MG63 (cell line): ENCODE results near the gene ERICH2. TPM values are rescaled to one million over a fixed set of nuclear protein-coding genes. Genes with fewer than 3 reads are reported as not detected.
"Not testable (repeated sequence)": the region's sequence is repeated elsewhere in the genome, so short reads cannot be mapped to it uniquely, and the experiment has no call there.

ENCODE experiments used
- DNase-seq: peaks from one replicate; pipeline ENCODE4 v3.0.0-alpha.2; 2020
- H3K27me3 ChIP-seq: fragments of 250-450 bp; sonication (Bioruptor Pico); 2 replicates; pipeline ENCODE4 v1.5.1; 2020; ENCODE audit warnings: mild to moderate bottlenecking, moderate library complexity
- H3K36me3 ChIP-seq: fragments of 250-450 bp; sonication (Bioruptor Pico); 2 replicates; pipeline ENCODE4 v1.5.1; 2020; ENCODE audit warnings: mild to moderate bottlenecking, moderate library complexity
- H3K4me3 ChIP-seq: fragments of 250-450 bp; sonication (Bioruptor Pico); 2 replicates; pipeline ENCODE4 v1.5.1; 2020; ENCODE audit warnings: mild to moderate bottlenecking, moderate library complexity
- H3K9me3 ChIP-seq: fragments of 250-450 bp; sonication (Bioruptor Pico); 2 replicates; pipeline ENCODE4 v1.5.1; 2020; ENCODE audit warnings: mild to moderate bottlenecking, moderate library complexity
- total RNA-seq: library from RNA; depleted of rRNA; stranded (reverse); fragments of >200 nt; shearing (Covaris generic); gene quantifications from 2 replicates; pipeline ENCODE4 v1.2.3, GENCODE V29; 2014; ENCODE audit warnings: low replicate concordance; rRNA removed

Gene ERICH2, protein sequence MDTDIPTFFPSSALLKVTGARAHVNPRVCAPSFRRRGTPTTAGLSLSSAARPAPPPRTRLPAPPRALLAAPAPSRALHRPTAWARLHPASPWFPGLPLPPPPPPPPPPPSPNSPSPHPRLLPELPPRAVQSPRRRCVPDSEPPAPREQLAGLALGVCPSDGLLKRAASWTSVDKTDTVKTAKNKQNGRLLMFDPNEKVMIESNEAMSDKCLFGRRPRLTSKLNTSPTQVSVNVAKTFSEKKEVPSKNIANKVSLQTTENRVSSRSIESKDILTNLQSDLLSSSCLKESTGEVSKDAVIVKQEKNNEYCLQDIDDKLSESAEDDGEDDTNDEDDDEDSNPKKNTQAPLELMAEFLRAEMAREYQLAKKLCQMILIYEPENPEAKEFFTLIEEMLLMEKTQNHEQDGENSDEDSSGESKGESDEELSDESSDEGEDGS
- total RNA-seq, result 1.5 TPM in 1 of 2 replicates, not detected in the other

DNA sequence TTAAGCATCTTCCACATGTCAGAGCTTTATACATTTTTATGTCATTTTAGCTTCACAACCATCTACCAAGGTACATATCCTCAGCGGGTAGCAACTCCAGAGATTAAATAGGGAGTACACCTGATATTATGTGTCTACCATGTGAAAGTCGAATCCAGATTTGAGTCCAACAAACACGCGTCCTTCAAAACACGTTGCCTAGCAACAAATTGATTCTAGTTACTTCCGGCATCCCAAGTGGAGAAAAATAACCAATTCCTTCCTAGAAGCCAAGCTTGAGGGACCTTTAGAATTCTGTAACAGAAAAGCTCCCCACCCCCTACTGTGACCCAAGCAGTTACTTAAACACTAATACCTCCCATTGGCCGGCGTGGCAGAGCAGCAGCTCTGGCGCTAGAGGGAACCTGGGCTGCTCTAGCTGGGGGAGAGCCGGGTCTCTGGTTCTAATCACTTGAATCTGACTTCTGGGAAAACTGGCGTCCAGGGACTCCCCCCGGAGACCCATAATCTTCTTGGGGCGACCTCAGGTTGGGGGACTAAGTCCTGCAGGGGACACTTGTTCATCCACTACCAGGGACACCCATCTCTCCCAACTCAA, at the start of gene ERICH2:
ERICH2 (plus strand) TSS at position 371 of the 598 bp plus-strand sequence. CDS start 304 bp downstream, outside the sequence.
- Histone ChIP-seq H3K9me3 (no peaks in the 10 kb centered on the region), H3K27me3 (peaks cover 5% of the 10 kb centered on the region; the same call in 1 of the 2 replicates), H3K36me3 (no peaks in the 10 kb centered on the region), H3K4me3 (peak within 1 kb of the TSS; percentile 78)
- peak; percentile 65 for DNase-seq

DNA sequence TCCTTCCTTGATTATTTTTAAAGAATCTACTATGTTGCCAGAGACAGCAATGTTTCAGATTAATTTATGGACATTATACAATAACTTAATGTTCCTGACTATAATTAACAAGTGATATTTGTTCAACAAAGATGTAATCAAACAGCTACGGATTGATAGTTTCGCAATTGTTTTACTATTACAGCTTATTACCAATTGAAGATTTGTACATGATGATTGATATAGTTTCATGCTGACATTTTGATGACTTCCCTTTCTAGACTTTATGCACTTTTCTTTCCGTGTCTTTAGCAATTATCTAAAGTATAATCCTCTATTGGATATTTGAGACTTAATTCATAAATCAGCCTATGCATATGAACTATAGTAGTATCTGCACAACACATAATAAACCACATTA, 48.5 kb upstream of the ERICH2 start:
- no peaks in the 10 kb centered on the region for H3K9me3 ChIP-seq
- H3K4me3 ChIP-seq, result no peak overlapping the region
- DNase-seq, result no peak
- H3K27me3 ChIP-seq, result no peaks in the 10 kb centered on the region
- no peaks in the 10 kb centered on the region for H3K36me3 ChIP-seq

DNA sequence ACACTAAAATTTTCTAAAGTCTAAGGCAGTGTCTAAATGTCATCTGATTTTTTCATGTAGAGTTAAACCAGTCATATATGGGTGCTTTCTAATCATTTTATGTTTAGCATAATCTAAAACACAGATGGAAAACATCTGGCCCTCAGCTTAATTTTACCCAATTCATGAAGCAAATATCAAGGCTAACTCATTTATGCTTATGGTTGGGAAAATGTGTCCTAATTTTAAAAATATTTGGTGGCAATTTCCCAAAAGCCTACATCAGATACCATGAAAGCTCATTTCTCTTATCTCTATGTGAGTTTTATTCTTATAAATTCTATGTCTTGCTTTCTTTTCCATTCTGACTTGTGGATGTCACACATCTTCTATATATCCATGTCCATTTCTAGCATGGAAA, 47.9 kb upstream of the ERICH2 start:
- H3K4me3 ChIP-seq, result no peak overlapping the region
- no peak for DNase-seq
- no peaks in the 10 kb centered on the region for H3K36me3 ChIP-seq
- no peaks in the 10 kb centered on the region for H3K9me3 ChIP-seq
- H3K27me3 ChIP-seq, result no peaks in the 10 kb centered on the region

DNA sequence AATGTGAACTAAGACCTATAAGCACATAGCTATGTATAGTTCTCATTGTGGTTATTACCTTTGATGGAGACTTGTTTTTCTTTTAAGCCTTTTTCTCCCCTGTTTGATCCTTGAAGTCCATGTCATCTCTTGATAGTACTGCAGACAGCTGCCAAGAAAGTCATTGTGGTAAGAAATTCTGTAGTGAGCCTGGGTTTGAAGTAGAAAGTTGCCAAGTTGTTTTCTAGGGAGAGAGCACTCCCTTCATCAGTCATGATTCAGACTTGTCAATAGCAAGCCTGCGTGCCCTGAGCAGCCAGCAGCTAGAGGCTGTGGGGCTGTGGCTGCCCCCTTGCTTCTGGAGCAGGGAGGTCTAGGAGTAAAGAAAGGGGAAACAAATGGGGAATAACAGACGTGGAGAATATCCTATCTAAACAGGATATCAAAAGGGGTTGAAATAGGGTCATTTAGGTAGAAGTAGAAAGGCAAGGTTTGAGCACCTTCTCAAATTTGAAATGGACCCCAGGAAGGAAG, 46.7 kb upstream of the ERICH2 start:
- H3K36me3 ChIP-seq, result no peaks in the 10 kb centered on the region
- no peak overlapping the region for H3K4me3 ChIP-seq
- no peaks in the 10 kb centered on the region for H3K27me3 ChIP-seq
- peak; percentile 22 for DNase-seq
- no peaks in the 10 kb centered on the region for H3K9me3 ChIP-seq

DNA sequence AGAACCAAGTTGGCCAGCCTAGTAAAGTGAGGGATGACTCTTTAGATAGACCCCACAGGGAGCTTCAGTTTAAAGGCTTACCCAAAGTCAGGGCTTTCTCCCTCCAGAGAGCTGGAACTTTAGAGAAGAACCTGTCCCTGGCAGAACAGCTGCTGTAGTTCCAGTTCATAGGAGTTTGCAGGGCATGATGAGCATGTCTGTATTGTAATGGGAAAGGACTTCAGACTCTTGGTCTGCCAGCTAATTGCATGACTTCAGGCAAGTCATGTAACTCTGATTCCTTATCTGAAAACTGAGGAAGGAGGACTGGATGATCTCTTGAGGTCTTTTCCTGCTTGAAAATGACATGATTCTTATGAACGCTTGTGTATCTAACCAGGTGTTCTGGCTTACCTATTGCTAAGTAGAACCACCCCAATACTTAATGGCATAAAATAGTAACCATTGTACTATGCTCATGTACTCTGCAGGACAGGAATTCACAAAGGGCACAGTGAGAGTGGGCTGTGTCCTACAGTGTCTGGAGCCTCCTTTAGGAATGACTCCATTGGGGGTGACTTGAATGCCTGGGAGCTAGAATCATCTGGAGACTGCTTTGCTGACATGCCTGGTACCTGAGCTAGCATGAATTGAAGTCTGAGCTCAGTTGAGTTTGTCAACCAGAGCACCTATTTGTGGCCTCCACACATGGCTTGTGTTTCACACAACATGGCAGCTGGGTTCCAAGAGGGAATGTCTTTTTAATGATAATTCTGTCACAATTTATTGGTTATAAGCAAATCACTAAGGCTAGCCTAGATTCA, 36.2 kb upstream of the ERICH2 start:
- DNase-seq, result no peak
- Histone ChIP-seq H3K27me3 (no peaks in the 10 kb centered on the region), H3K9me3 (no peaks in the 10 kb centered on the region)

DNA sequence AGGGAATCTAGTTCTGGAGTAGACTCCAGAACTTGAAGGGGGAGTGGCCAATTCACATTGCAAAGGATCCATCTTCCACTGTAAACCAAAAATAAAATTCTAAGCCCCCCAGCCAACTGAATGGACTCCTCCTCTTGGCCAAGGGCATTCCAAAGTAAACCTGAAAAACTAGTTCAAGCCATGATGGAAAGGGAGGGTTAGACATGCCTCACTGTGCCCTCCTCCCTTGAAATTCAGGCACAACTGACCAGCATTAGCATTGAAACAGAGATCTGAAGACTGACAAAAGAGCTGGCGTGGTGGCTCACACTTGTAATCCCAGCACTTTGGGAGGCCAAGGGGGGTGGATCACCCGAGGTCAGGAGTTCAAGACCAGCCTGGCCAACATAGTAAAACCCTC, 35.6 kb upstream of the ERICH2 start:
- H3K9me3 ChIP-seq, DNase-seq, H3K27me3 ChIP-seq, H3K4me3 ChIP-seq, H3K36me3 ChIP-seq: not testable (repeated sequence)

More for the DNA sequence above, 36.2 kb upstream of the ERICH2 start:
- H3K36me3 ChIP-seq, result no peaks in the 10 kb centered on the region
- no peak overlapping the region for H3K4me3 ChIP-seq

DNA sequence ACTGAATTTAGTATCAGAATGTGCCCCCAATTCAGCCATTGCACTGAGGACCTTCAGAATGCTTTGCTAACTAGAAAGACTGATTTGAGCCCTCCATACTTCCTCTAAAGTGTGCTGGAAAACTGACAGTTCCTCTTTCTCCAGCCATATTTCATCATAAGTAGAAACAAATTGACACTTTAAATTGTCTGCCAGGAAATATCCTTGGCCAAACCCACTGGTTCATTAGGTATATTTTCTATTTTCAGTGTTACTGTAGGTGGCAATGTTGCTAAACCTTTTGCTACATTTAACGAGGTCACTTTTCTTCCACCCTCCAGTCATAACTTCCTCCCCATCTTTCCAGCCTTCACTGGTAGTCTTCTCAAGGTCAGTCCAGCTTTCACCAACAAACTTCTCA, 33.5 kb upstream of the ERICH2 start:
- Histone ChIP-seq H3K4me3 (no peak overlapping the region), H3K27me3 (no peaks in the 10 kb centered on the region), H3K9me3 (no peaks in the 10 kb centered on the region), H3K36me3 (no peaks in the 10 kb centered on the region)
- no peak for DNase-seq

DNA sequence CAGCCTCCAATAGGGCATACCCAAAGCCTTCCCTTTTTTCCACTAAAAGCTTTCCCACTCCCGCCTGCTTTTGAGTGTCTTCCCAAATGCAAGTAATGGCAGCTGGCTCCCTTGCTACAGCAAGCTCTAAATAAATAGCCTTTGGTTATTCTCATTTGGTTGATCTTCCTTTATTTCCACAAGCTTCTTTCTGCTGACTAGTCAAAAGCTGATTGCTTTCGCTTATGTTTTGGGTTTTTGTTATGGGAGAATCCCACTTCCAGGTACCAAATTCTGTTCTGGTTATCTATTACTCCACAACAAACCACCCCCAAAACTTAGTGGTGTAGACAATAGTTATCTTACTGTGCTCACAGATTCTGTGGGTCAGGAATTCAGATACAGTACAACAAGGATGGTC, 32.8 kb upstream of the ERICH2 start:
- Histone ChIP-seq H3K27me3 (no peaks in the 10 kb centered on the region), H3K36me3 (no peaks in the 10 kb centered on the region), H3K4me3 (no peak overlapping the region), H3K9me3 (no peaks in the 10 kb centered on the region)
- no peak for DNase-seq

DNA sequence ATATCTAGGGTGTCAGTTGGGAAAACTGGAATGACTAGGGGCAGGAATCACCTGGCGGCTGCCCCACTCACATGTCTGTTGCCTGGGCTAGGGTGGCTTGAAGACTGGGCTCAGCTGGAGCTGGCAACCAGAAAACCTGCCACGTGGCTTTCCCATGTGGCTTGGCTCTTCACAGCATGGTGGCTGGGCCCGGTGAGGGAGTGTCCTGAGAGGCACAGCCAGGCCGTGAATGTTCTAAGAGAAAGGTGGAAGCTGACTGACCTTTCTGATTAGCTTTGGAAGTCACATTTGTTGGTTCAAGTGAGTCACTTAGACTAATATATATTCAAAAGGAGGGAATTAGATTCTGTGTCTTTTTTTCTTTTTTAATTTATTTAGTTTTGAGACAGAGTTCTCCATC, 32.4 kb upstream of the ERICH2 start:
- Histone ChIP-seq H3K27me3 (no peaks in the 10 kb centered on the region), H3K36me3 (no peaks in the 10 kb centered on the region)
- no peak for DNase-seq

DNA sequence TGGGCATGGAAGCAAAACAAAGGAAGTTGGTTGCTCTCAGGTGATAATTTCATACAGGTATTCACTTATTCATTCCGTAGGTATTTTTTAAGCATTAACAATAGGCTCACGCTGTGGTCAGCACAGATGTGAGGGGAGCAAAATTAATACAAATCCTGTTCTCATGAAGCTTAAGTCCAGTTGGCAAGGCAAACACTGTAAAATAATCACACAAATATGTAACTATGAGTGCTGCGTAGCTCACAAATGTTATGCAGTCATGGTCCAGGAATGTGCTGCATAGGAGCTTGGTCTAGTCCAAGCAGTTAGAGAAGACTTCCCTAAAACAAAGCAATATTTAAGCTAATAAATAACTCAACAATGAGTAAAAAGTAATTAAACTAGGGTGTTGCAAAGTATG, 31.1 kb upstream of the ERICH2 start:
- Histone ChIP-seq H3K4me3 (no peak overlapping the region), H3K9me3 (no peaks in the 10 kb centered on the region), H3K27me3 (no peaks in the 10 kb centered on the region), H3K36me3 (no peaks in the 10 kb centered on the region)
- peak; percentile 83 for DNase-seq

More for the DNA sequence above, 32.4 kb upstream of the ERICH2 start:
- no peak overlapping the region for H3K4me3 ChIP-seq
- no peaks in the 10 kb centered on the region for H3K9me3 ChIP-seq

DNA sequence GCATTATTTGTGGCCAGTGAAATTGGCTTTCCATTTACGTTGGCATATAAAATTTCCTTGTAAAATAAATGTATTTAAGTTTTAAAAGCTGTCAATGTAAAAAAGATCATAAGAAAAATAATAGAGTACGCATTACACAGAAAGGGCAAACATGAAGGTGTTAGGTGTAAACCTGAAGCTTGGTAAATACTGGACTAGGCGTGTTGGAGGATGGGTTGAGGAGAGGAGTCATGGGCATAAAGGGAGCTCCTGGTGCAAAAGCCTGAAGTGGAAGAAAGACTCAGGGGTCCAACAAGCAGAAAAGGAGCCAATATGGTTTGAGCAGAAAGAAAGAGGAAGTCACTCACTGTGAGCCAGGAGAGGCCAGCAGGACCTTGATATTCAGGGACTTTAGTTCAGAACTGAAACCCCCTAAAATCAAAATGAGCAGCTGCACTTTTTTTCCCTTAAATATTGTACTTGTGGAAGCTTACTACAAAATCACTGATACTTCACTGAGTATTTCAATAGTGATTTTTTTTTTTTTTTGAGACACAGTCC, 30.6 kb upstream of the ERICH2 start:
- no peak for DNase-seq
- H3K9me3 ChIP-seq, result no peaks in the 10 kb centered on the region
- no peak overlapping the region for H3K4me3 ChIP-seq
- H3K36me3 ChIP-seq, result no peaks in the 10 kb centered on the region
- no peaks in the 10 kb centered on the region for H3K27me3 ChIP-seq

DNA sequence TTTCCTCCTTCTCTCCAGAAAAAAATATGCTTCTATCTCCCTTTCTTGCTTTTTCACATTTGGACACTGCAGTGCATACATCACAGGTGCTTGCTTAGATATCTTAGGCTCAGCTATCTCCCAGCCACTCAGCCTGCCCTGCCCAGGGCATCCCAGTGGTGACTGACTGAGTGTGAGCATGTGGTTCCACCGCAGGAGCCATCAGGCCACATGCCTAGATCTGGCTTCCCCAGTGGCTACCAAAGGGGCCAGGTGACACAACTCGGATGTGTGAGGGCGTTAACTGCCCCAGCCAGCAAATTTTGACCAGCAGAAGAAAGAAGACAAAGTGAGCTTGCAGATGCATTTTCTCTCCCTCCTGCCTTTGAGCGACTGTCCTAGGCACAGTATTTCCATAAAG, 29.5 kb upstream of the ERICH2 start:
- DNase-seq, result no peak
- no peaks in the 10 kb centered on the region for H3K9me3 ChIP-seq
- no peaks in the 10 kb centered on the region for H3K36me3 ChIP-seq
- H3K4me3 ChIP-seq, result no peak overlapping the region
- no peaks in the 10 kb centered on the region for H3K27me3 ChIP-seq

DNA sequence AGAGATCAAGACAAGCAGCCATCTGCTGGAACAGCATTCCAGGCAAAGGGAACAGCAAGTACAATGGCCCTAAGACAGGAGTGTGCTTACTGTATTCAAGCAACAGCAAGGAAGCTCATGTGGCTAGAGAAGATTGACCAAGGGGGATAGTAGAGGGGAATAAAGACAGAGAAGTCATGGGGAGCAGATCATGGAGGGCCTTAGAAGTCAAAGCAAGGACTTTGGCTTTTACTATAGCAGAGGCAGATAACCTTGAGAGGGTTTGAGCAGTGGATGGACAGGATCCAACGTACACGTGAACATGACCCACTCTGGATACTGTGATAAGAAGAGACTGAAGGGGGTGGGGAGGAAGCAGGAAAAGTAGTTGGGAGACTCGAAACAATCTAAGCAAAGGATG, 28.2 kb upstream of the ERICH2 start:
- no peaks in the 10 kb centered on the region for H3K36me3 ChIP-seq
- H3K4me3 ChIP-seq, result no peak overlapping the region
- H3K27me3 ChIP-seq, result no peaks in the 10 kb centered on the region
- no peak for DNase-seq
- H3K9me3 ChIP-seq, result no peaks in the 10 kb centered on the region

DNA sequence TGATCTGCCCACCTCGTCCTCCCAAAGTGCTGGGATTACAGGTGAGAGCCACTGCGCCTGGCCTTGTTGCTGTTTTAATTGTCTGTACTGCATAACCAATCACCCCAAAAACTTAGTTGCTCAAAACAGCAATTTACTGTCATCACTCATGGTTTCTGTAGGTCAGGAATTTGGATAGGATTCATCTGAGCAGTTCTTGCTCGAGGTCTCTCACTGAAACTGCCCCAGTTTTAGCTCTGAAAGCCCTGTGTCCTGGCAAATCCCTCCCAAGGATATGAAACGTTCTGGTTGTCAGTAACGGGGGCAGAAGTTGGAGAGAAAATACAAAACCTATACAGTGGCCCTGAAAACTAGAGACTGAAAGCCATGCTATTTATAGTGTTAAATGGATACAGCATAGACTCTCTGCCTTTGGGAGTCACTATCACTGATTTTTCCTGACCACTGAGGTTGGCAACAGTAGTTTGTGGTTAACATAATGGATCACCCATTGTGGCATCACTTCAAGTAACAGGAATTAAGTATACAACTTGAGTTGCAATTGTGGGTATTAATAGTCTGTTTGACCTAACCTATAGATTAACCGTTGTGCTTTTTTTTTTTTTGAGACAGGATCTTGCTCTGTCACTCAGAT, 27.2 kb upstream of the ERICH2 start:
- no peak overlapping the region for H3K4me3 ChIP-seq
- no peaks in the 10 kb centered on the region for H3K36me3 ChIP-seq
- H3K9me3 ChIP-seq, result no peaks in the 10 kb centered on the region
- DNase-seq, result no peak
- no peaks in the 10 kb centered on the region for H3K27me3 ChIP-seq

DNA sequence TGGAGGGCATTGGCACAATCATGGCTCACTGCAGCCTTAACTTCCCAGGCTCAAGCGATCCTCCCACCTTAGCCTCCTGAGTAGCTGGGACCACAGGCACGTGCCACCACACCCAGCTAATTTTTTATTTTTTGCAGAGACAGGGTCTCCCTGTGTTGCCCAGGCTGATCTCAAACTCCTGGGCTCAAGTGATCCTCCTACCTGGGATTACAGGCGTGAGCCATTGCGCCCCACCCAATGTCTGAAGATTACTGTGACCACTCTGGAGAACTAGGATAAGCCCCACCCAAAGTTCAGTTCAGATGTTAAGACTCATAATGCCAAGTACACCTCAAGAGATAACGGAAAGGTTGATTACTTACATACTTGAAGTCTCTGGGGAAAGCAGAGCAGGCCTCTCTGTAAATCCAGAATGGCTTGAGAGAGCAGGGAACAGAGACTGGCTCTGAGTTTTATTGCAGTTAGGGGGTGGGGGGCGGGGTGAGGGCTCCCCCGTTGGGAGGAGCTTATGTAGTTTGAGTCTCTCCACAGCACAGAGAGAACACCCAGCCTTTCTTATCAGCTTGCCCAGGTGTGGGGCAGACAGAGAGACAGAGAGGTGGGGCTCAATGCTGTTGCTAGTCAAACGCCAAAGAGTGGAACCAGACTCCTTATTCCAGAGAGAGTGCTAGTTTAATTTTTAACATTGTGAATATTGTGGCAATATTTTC, 26.5 kb upstream of the ERICH2 start:
- H3K27me3 ChIP-seq, result no peaks in the 10 kb centered on the region
- DNase-seq, result no peak
- H3K36me3 ChIP-seq, result no peaks in the 10 kb centered on the region
- no peak overlapping the region for H3K4me3 ChIP-seq
- H3K9me3 ChIP-seq, result no peaks in the 10 kb centered on the region
